Adrenal gland (tissue), 12 donors: ENCODE results near the gene TNFAIP8. TPM values are rescaled to one million over a fixed set of nuclear protein-coding genes. Genes with fewer than 3 reads are reported as not detected.

Experiments used
- DNase-seq, 7 donors: peaks; one replicate each; pipeline ENCODE4 v3.0.0-alpha.2; 2019 to 2020
- H3K27ac ChIP-seq, 5 donors: fragments of 200-600 bp; sonication (generic) in 4 of 5; 1 replicate in 3 of 5; 2 replicates in 2 of 5; pipeline versions ENCODE4 v1.5.1 to v1.8.0; 2016 to 2020; ENCODE audit warnings: mild to moderate bottlenecking in 1 of 5
- H3K27me3 ChIP-seq: fragments of 200-600 bp; 2 replicates; pipeline ENCODE4 v1.8.0; 2021
- H3K36me3 ChIP-seq, 2 donors: fragments of 200-600 bp; replicated peaks in 1 of 2; 1 replicate in 1 of 2; 2 replicates in 1 of 2; pipeline versions ENCODE4 v1.5.1 to v1.8.0; 2018 to 2022
- H3K4me1 ChIP-seq, 2 donors: fragments of 200-600 bp; replicated peaks in 1 of 2; 1 replicate in 1 of 2; 2 replicates in 1 of 2; pipeline versions ENCODE4 v1.5.1 to v1.8.0; 2018 to 2021
- H3K4me3 ChIP-seq, 4 donors: fragments of 200-600 bp; sonication (generic) in 3 of 4; one replicate each; pipeline ENCODE4 v1.5.1; 2016 to 2018
- H3K9me3 ChIP-seq, 3 donors: fragments of 200-600 bp; sonication (generic) in 1 of 3; replicated peaks in 1 of 3; 1 replicate in 2 of 3; 2 replicates in 1 of 3; pipeline versions ENCODE4 v1.5.1 to v1.8.0; 2016 to 2021
- CTCF ChIP-seq, 6 experiments: fragments of 450-650 bp in 4 of 6; fragments of 200-600 bp in 2 of 6; sonication (generic) in 1 of 6; IDR thresholded peaks; 1 replicate in 5 of 6; 2 replicates in 1 of 6; pipeline versions ENCODE4 v1.5.1 to v1.8.0; 2016 to 2021; ENCODE audit warnings: antibody characterized with exemption in 6 of 6, mild to moderate bottlenecking in 2 of 6, moderate library complexity in 1 of 6
- POLR2A ChIP-seq, 2 donors: fragments of 450-650 bp; IDR thresholded peaks; one replicate each; pipeline ENCODE4 v1.6.1; 2017; ENCODE audit warnings: antibody characterized with exemption in 2 of 2, mild to moderate bottlenecking in 2 of 2, moderate library complexity in 1 of 2
- WGBS, 4 donors: extraction: QIAGEN DNeasy Blood & Tissue Kit in 2 of 4; methylation state at CpG; one replicate each; pipeline versions ENCODE4 v1.1.5 to v1.1.7; 2013 to 2017; 5-methylcytosine and 5-hydroxymethylcytosine counted together
- intact Hi-C, 2 donors: fragments of 100-400 bp; cut with DNase I; formaldehyde crosslinking; loops; one replicate each; pipeline versions ENCODE4 v1.14.1 to v1.15.0; 2022 to 2023
- polyA plus RNA-seq, 3 donors: library from polyadenylated mRNA; stranded (reverse); fragments of 200-250 nt in 2 of 3; fragments of 350-450 nt in 1 of 3; fragmentation: Illumina TruSeq in 1 of 3; extraction: RNeasy Lipid Tissue Mini Kit (QIAGEN cat#74804) in 1 of 3; gene quantifications; one replicate each; pipeline ENCODE4 v1.2.3, GENCODE V29; 2013 to 2014
- total RNA-seq, 9 donors: library from RNA; depleted of rRNA in 4 of 9; stranded (reverse); fragments of >200 nt in 4 of 9; fragments of 120-200 nt in 1 of 9; fragmentation: NEBNext Ultra II Directional in 1 of 9; extraction: Animal tissue kit (Norgen Biotek cat#: 25700) in 1 of 9; gene quantifications; one replicate each; pipeline versions ENCODE4 v1.1.0 to v1.2.4, GENCODE V29; 2013 to 2023
- donor health status: healthy with polysubstance abuse.
- donor health status: Bipolar disorder and iron deficiency.
- donor health status: DM: yes; HTN: yes; CAD: no.
- donor health status: DM: no; HTN: no; CAD: no.
- donor health status: DM: no; HTN: no; CAD: no.
- donor health status: DM: yes; HTN: yes; CAD: no.

TNFAIP8 gene
- total and polyA plus RNA-seq, 12 donors: 1.4 to 12.7 (median 5.5) TPM

DNA sequence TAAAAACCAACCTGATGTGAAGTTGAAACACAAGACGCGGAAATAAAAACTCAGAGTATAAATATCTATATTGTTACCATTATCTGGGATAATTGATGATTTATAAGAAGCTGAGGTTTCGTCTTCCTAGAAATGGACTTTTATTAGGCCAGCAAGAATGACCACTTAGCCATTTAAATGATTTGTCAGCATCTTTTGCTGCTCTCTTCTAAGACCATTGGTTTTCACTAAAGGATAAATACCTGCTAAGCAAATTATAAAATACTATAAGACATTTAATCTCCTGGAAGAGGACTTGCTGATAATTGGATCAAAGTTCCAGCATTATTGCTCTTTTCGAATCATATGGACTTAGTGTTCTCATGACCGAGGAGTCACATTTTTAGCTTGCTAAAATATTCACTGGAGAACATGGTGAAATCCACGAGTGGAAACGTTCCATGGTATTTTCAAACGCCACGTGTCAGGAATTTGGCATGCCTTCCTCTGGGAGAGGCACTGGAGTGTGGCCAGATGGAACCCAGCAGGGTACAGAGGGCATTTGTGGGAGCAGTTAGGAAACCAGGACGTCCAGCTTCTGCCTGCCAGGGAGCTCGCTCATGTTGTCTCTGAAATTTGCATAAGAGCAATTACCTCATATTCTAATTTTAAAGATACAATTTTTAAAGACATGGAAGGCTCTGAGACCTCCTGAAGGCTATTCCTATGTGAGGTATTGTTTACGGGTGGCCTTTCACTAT, 43.1 kb downstream of the TNFAIP8 start:
- WGBS, 4 donors: 70 to 76% (median 74%) methylated on average over 12 of the region's 12 CpGs
- no peak for TF ChIP-seq POLR2A (IDR thresholded peaks at IDR 0.05)
- no peak for TF ChIP-seq CTCF (IDR thresholded peaks at IDR 0.05)

GRCh38 chr5:119400245-119400644, 44.4 kb downstream of the TNFAIP8 start:
- DNase-seq: no peak
- Histone ChIP-seq H3K27ac (no peak overlapping the region), H3K4me1 (no peaks in the 10 kb centered on the region), H3K4me3 (no peak overlapping the region), H3K27me3 (no peaks in the 10 kb centered on the region), H3K36me3 (no peaks in the 10 kb centered on the region), H3K9me3 (no peaks in the 10 kb centered on the region)
- WGBS, 4 donors: 82 to 93% (median 85%) methylated on average over 2 of the region's 2 CpGs
- intact Hi-C loops: loop anchor here in 1 of 2 donors (10.0 kb wide), 1 partner anchor 135 kb away; no protein-coding TSS in a partner anchor
- TF ChIP-seq CTCF (IDR thresholded peaks at IDR 0.05) (no peak), POLR2A (IDR thresholded peaks at IDR 0.05) (no peak)

More for the DNA sequence above, 43.1 kb downstream of the TNFAIP8 start:
- peak in 2 of 7 donors; percentile 8 to 10 for DNase-seq
- intact Hi-C loops: no loop called here
- Histone ChIP-seq H3K36me3 (no peaks in the 10 kb centered on the region), H3K27me3 (no peaks in the 10 kb centered on the region), H3K9me3 (no peaks in the 10 kb centered on the region), H3K27ac (no peak overlapping the region), H3K4me3 (no peak overlapping the region), H3K4me1 (no peaks in the 10 kb centered on the region)

- Histone ChIP-seq H3K9me3 (no peaks in the 10 kb centered on the region), H3K4me3 (no peak overlapping the region), H3K36me3 (no peaks in the 10 kb centered on the region), H3K27ac (no peak overlapping the region), H3K4me1 (no peaks in the 10 kb centered on the region), H3K27me3 (no peaks in the 10 kb centered on the region)
- no peak for TF ChIP-seq CTCF (IDR thresholded peaks at IDR 0.05)
- TF ChIP-seq POLR2A (IDR thresholded peaks at IDR 0.05): no peak
- DNase-seq: no peak
- 91 to 100% (median 91%) methylated on average over 1 of the region's 1 CpG for WGBS, 4 donors
- intact Hi-C loops: loop anchor here in 1 of 2 donors (10.0 kb wide), 1 partner anchor 137 kb away; no protein-coding TSS in a partner anchor
These were observed 46.3 kb downstream of the TNFAIP8 start for GRCh38 chr5:119402081-119402480.

DNA sequence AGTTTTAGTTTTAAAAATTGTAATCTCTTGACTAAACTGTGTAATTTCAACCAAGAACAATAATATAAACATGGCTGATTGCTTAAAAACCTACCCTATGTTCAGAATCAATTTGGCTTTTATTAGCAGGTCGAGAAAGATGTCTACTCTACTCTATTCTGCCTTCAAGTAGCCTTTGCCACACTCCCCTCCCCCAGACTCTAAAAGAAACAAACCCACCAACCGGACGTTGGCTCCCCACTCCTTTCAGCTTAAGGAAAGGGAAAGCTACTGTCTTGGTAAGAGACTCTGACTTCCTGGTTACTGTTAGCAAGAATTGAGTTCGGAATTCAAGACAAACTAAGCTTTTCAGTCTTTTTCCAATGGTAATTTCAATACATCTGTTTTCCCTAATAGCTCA, 46.7 kb downstream of the TNFAIP8 start:
- Histone ChIP-seq H3K4me3 (no peak overlapping the region), H3K27ac (no peak overlapping the region), H3K27me3 (no peaks in the 10 kb centered on the region), H3K4me1 (no peaks in the 10 kb centered on the region), H3K36me3 (no peaks in the 10 kb centered on the region), H3K9me3 (no peaks in the 10 kb centered on the region)
- intact Hi-C loops: loop anchor here in 1 of 2 donors (10.0 kb wide), 1 partner anchor 138 kb away; no protein-coding TSS in a partner anchor
- TF ChIP-seq CTCF (IDR thresholded peaks at IDR 0.05) (no peak), POLR2A (IDR thresholded peaks at IDR 0.05) (no peak)
- no peak for DNase-seq
- 58 to 77% (median 66%) methylated on average over 4 of the region's 4 CpGs for WGBS, 4 donors
